ENCODE measurements around the gene DYRK1A.

- no peak for TF ChIP-seq CTCF (IDR thresholded peaks at IDR 0.05)
- TF ChIP-seq POLR2A (IDR thresholded peaks at IDR 0.05): no peak
These were observed 155.1 kb downstream of the DYRK1A start for GRCh38 chr21:37521658-37522057.

Data from heart left ventricle (tissue), 13 donors.